ENCODE data around the gene KRTAP10-10.

DNA sequence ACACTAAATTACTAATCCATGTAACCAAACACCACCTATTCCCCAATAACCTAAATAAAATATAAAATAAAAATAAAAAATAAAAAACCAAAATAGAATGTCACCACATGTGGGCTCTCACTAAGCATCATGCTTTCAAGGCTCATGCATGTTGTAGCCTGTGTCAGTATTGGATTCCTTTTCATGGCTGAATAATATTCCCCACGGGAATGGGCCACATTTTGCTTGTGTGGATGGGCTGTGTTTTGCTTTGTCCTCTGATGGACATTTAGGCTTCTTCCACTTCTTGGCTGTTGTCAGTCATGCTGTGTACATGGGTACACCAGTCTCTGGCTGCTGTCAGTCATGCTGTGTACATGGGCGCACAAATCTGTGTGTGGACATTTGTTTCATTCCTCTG, 48.1 kb upstream of the KRTAP10-10 start:
- TF ChIP-seq, protein P1, sequence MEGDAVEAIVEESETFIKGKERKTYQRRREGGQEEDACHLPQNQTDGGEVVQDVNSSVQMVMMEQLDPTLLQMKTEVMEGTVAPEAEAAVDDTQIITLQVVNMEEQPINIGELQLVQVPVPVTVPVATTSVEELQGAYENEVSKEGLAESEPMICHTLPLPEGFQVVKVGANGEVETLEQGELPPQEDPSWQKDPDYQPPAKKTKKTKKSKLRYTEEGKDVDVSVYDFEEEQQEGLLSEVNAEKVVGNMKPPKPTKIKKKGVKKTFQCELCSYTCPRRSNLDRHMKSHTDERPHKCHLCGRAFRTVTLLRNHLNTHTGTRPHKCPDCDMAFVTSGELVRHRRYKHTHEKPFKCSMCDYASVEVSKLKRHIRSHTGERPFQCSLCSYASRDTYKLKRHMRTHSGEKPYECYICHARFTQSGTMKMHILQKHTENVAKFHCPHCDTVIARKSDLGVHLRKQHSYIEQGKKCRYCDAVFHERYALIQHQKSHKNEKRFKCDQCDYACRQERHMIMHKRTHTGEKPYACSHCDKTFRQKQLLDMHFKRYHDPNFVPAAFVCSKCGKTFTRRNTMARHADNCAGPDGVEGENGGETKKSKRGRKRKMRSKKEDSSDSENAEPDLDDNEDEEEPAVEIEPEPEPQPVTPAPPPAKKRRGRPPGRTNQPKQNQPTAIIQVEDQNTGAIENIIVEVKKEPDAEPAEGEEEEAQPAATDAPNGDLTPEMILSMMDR (IDR thresholded peaks at IDR 0.05) = no peak
- TF ChIP-seq POLR2A (IDR thresholded peaks at IDR 0.05) = no peak
